Liver (tissue), 9 donors: ENCODE data around the gene NMBR. TPM values are rescaled to one million over a fixed set of nuclear protein-coding genes. Genes with fewer than 3 reads are reported as not detected.

Experiments used
- DNase-seq: peaks from one replicate; pipeline ENCODE4 v3.0.0-alpha.2; 2017; ENCODE audit warnings: low spot score
- H3K27ac ChIP-seq, 2 donors: one replicate each; pipeline ENCODE4 v1.7.0; 2013; ENCODE audit warnings: inconsistent platforms in 2 of 2, low read length in 2 of 2, control low read depth in 1 of 2, low read depth in 1 of 2, mild to moderate bottlenecking in 1 of 2
- H3K27me3 ChIP-seq, 4 donors: one replicate each; pipeline versions ENCODE4 v1.6.1 to v1.7.0; 2013; ENCODE audit warnings: low read length in 3 of 4, inconsistent platforms in 1 of 4, mild to moderate bottlenecking in 1 of 4, moderate library complexity in 1 of 4; ENCODE audit not compliant: control insufficient read depth in 4 of 4, insufficient read depth in 4 of 4
- H3K36me3 ChIP-seq, 4 donors: one replicate each; pipeline versions ENCODE4 v1.6.1 to v1.7.0; 2013; ENCODE audit warnings: low read length in 3 of 4, mild to moderate bottlenecking in 3 of 4, low read depth in 1 of 4, moderate library complexity in 1 of 4; ENCODE audit not compliant: control insufficient read depth in 4 of 4, insufficient read depth in 3 of 4
- H3K4me1 ChIP-seq, 4 donors: one replicate each; pipeline versions ENCODE4 v1.6.1 to v1.7.0; 2013; ENCODE audit warnings: low read length in 3 of 4, mild to moderate bottlenecking in 3 of 4, moderate library complexity in 1 of 4; ENCODE audit not compliant: control insufficient read depth in 4 of 4, insufficient read depth in 4 of 4
- H3K4me3 ChIP-seq, 3 donors: one replicate each; pipeline versions ENCODE4 v1.6.1 to v1.7.0; 2013; ENCODE audit warnings: low read length in 3 of 3, control low read depth in 1 of 3, low read depth in 1 of 3, mild to moderate bottlenecking in 1 of 3
- H3K9ac ChIP-seq, 2 donors: one replicate each; pipeline ENCODE4 v1.7.0; 2013; ENCODE audit warnings: low read length in 2 of 2, mild to moderate bottlenecking in 2 of 2, moderate library complexity in 2 of 2, control low read depth in 1 of 2, low read depth in 1 of 2
- H3K9me3 ChIP-seq, 4 donors: one replicate each; pipeline versions ENCODE4 v1.6.1 to v1.7.0; 2013; ENCODE audit warnings: low read length in 3 of 4; ENCODE audit not compliant: control insufficient read depth in 4 of 4
- ATF3 ChIP-seq: IDR thresholded peaks from 2 replicates; pipeline ENCODE4 v1.6.1; 2016; ENCODE audit warnings: antibody characterized with exemption
- CTCF ChIP-seq: fragments of 150-350 bp; IDR thresholded peaks from 2 replicates; pipeline ENCODE4 v1.5.1; 2017; ENCODE audit warnings: improper control_type of control experiment, low read depth, low read length; ENCODE audit not compliant: missing input control
- EGR1 ChIP-seq, 2 donors: IDR thresholded peaks; 2 replicates each; pipeline ENCODE4 v1.6.1; 2016 to 2018; ENCODE audit warnings: antibody characterized with exemption in 2 of 2, low read depth in 2 of 2
- FOXA1 ChIP-seq: IDR thresholded peaks from 2 replicates; pipeline ENCODE4 v1.6.1; 2016; ENCODE audit warnings: antibody characterized with exemption
- FOXA2 ChIP-seq: IDR thresholded peaks from 2 replicates; pipeline ENCODE4 v1.6.1; 2016; ENCODE audit warnings: antibody characterized with exemption
- HNF4A ChIP-seq, 2 donors: conservative IDR thresholded peaks; 2 replicates each; pipeline ENCODE4 v1.6.1; 2016; ENCODE audit warnings: antibody characterized with exemption in 2 of 2, mild to moderate bottlenecking in 2 of 2
- HNF4G ChIP-seq: IDR thresholded peaks from 2 replicates; pipeline ENCODE4 v1.6.1; 2016; ENCODE audit warnings: antibody characterized with exemption
- JUND ChIP-seq, 2 donors: IDR thresholded peaks; 2 replicates each; pipeline ENCODE4 v1.6.1; 2016; ENCODE audit warnings: antibody characterized with exemption in 2 of 2
- NR2F2 ChIP-seq: IDR thresholded peaks from 2 replicates; pipeline ENCODE4 v1.6.1; 2016; ENCODE audit warnings: antibody characterized with exemption
- RAD21 ChIP-seq, 2 donors: IDR thresholded peaks; 2 replicates each; pipeline ENCODE4 v1.6.1; 2016; ENCODE audit warnings: antibody characterized with exemption in 2 of 2, mild to moderate bottlenecking in 2 of 2
- REST ChIP-seq: IDR thresholded peaks from 2 replicates; pipeline ENCODE4 v1.6.1; 2016; ENCODE audit warnings: antibody characterized with exemption, mild to moderate bottlenecking
- RXRA ChIP-seq, 2 donors: IDR thresholded peaks; 2 replicates each; pipeline ENCODE4 v1.6.1; 2017 to 2018; ENCODE audit warnings: antibody characterized with exemption in 2 of 2, mild to moderate bottlenecking in 1 of 2
- SP1 ChIP-seq: IDR thresholded peaks from 2 replicates; pipeline ENCODE4 v1.6.1; 2018; ENCODE audit warnings: antibody characterized with exemption, mild to moderate bottlenecking
- TAF1 ChIP-seq: conservative IDR thresholded peaks from 2 replicates; pipeline ENCODE4 v1.6.1; 2016; ENCODE audit warnings: antibody characterized with exemption, mild to moderate bottlenecking
- WGBS: extraction: QIAGEN DNeasy Blood & Tissue Kit; methylation state at CpG from one replicate; pipeline ENCODE4 v1.1.7; 2013; 5-methylcytosine and 5-hydroxymethylcytosine counted together
- polyA plus RNA-seq, 2 donors: library from polyadenylated mRNA; stranded (reverse) in 1 of 2; unstranded in 1 of 2; fragments of 200-250 nt in 1 of 2; fragments of >200 nt in 1 of 2; fragmentation: Nextera tagmentation in 1 of 2; extraction: Ambion mirVana in 1 of 2; gene quantifications; one replicate each; pipeline versions ENCODE4 v1.2.1 to v1.2.3, GENCODE V29; 2013 to 2015
- total RNA-seq, 2 donors: library from RNA; depleted of rRNA; stranded (reverse); fragments of >200 nt; gene quantifications; one replicate each; pipeline ENCODE4 v1.2.3, GENCODE V29; 2014
- TF ChIP-seq, protein P1 (sequence below): IDR thresholded peaks from 2 replicates; pipeline ENCODE4 v1.6.1; 2016; ENCODE audit warnings: antibody characterized with exemption
- donor health status: healthy.
- donor health status: healthy.
- donor health status: healthy.
- donor health status: healthy.
- donor health status: healthy.

NMBR gene
- total and polyA plus RNA-seq, 4 donors = not detected

DNA sequence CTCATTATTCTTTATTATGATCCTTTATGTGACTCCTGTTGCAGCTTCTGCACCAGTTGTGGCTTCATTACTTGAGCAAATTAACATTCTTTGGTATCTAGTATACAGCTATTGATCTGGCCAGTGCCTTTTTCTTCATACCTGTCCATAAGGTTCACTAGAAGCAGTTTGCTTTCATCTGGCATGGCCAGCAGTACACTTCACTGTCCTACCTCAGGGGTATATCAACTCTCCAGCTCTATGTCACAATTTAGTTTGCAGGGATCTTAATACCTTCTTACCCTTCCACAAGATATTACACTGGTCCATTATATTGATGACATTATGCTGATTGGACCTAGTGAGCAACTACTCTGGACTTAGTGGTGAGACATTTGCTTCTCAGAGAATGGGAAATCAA lies 46.7 kb upstream of the NMBR start:
- no peak overlapping the region for H3K9ac ChIP-seq

DNA sequence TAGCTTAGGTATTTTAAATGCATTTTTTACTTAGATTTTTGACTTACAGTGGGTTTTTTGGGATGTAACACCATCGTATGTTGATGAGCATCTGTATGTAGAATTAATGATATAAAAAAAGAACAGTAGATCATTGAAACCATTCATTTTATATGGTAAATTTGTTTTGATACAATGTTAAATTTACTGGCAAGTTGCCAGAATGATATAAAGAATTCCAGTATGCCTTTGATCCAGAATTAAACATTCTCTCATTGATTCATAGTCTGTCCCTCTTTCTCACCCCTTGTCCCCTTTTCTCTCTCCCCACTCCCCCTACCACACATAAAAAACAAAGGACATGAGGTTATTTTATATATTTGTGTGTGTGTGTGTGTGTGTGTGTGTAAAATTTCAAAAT lies 45.4 kb upstream of the NMBR start:
- no peak for TF ChIP-seq EGR1 (IDR thresholded peaks at IDR 0.05; ENCODE audit: low read depth in 2 of 2)
- TF ChIP-seq HNF4A (conservative IDR thresholded peaks at IDR 0.05) = no peak
- no peak for TF ChIP-seq TAF1
- TF ChIP-seq RXRA (IDR thresholded peaks at IDR 0.05) = no peak
- no peak for TF ChIP-seq JUND (IDR thresholded peaks at IDR 0.05)
- no peak for TF ChIP-seq SP1
- Histone ChIP-seq H3K4me3 (no peak overlapping the region), H3K4me1 (no peaks in the 10 kb centered on the region), H3K9me3 (no peaks in the 10 kb centered on the region), H3K27me3 (no peaks in the 10 kb centered on the region), H3K9ac (no peak overlapping the region), H3K36me3 (peaks cover 0 to 5% (median under 1%) of the 10 kb centered on the region in 4 donors), H3K27ac (no peak overlapping the region)
- no peak for DNase-seq
- WGBS = 98% methylated on average over 1 of the region's 1 CpG

More for the DNA sequence above, 46.7 kb upstream of the NMBR start:
- no peak overlapping the region for H3K27ac ChIP-seq
- H3K36me3 ChIP-seq = peaks cover 0 to 6% (median 4%) of the 10 kb centered on the region in 4 donors
- no peaks in the 10 kb centered on the region for H3K27me3 ChIP-seq
- DNase-seq = no peak
- no peaks in the 10 kb centered on the region for H3K9me3 ChIP-seq
- H3K4me1 ChIP-seq = no peaks in the 10 kb centered on the region
- TF ChIP-seq, protein P1, sequence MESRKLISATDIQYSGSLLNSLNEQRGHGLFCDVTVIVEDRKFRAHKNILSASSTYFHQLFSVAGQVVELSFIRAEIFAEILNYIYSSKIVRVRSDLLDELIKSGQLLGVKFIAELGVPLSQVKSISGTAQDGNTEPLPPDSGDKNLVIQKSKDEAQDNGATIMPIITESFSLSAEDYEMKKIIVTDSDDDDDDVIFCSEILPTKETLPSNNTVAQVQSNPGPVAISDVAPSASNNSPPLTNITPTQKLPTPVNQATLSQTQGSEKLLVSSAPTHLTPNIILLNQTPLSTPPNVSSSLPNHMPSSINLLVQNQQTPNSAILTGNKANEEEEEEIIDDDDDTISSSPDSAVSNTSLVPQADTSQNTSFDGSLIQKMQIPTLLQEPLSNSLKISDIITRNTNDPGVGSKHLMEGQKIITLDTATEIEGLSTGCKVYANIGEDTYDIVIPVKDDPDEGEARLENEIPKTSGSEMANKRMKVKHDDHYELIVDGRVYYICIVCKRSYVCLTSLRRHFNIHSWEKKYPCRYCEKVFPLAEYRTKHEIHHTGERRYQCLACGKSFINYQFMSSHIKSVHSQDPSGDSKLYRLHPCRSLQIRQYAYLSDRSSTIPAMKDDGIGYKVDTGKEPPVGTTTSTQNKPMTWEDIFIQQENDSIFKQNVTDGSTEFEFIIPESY = no peak
- TF ChIP-seq ATF3 (no peak), CTCF (no peak), FOXA1 (no peak), HNF4G (no peak)
- no peak overlapping the region for H3K4me3 ChIP-seq

- H3K4me1 ChIP-seq = no peaks in the 10 kb centered on the region
- H3K27ac ChIP-seq = no peak overlapping the region
- no peak overlapping the region for H3K9ac ChIP-seq
- H3K36me3 ChIP-seq = peaks cover 0 to 5% (median under 1%) of the 10 kb centered on the region in 4 donors
- H3K27me3 ChIP-seq = no peaks in the 10 kb centered on the region
- no peak overlapping the region for H3K4me3 ChIP-seq
- WGBS = 92% methylated on average over 2 of the region's 2 CpGs
- TF ChIP-seq HNF4A (conservative IDR thresholded peaks at IDR 0.05) = no peak
- no peak for TF ChIP-seq REST
- no peak for TF ChIP-seq NR2F2
- TF ChIP-seq FOXA2 = no peak
- TF ChIP-seq EGR1 (IDR thresholded peaks at IDR 0.05; ENCODE audit: low read depth in 2 of 2) = no peak
- no peak for TF ChIP-seq RAD21 (IDR thresholded peaks at IDR 0.05)
- no peak for TF ChIP-seq FOXA1
- DNase-seq = no peak
- H3K9me3 ChIP-seq = no peaks in the 10 kb centered on the region
These were observed 42.1 kb upstream of the NMBR start for GRCh38 chr6:142189057-142189456.
